NCI-H2196 treated with DMSO at 0.1 percent for 48 hours (cell line): Measurements from ENCODE around the gene GOLGA2.
"Not testable (repeated sequence)": the region's sequence is repeated elsewhere in the genome, so short reads cannot be mapped to it uniquely, and the experiment has no call there.

Source experiments
- DNase-seq: peaks from one replicate; lab custom pipeline; 2025; ENCODE audit not compliant: unreplicated experiment; lab: John Stamatoyannopoulos, UW

Gene GOLGA2

GRCh38 chr9:128244091-128244836, 31.5 kb downstream of the GOLGA2 start:
- DNase-seq: no peak

DNA sequence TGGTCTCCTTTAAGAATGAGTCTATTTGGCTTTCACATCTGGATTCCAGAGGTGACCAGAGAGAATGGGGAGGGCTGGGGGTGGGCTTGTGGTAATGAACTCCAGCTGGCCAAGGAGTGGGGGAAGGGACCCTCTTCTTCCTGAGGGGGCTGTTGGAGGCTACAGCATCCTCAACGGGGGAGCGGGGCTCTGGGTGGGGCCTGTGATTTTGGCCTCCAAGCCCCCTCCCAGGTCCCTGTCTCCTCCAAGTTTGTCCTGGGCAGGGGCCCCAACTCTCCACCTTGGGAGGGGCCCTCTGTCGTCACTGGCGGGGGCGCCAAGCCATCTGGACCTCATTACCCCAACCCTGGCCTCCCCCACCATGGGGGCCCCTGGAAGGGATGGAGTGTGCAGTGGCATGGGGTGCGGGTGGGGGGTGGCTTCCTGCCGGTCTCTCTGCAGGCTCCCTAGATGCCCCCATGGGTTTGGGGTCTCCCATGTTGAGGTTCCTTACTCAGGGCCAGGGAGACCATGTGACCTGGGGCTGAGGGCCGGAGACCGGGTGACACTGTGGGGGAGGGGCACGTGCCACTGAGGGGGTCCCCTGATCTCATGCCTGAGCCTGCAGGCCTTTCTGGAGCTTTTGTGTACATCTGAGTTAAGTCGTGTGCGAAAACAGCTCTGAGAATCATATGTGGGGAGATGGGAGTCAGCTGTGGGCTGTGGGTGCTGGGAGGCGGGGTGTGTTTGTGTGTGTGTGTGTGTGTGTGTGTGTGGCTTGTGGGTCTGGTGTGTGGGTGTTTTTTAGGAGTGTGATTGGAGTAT, 32.4 kb downstream of the GOLGA2 start:
- no peak for DNase-seq

GRCh38 chr9:128242828-128243214, 33.0 kb downstream of the GOLGA2 start:
- DNase-seq: no peak

- DNase-seq: no peak
Observed at GRCh38 chr9:128242124-128242523, 33.7 kb downstream of the GOLGA2 start.

DNA sequence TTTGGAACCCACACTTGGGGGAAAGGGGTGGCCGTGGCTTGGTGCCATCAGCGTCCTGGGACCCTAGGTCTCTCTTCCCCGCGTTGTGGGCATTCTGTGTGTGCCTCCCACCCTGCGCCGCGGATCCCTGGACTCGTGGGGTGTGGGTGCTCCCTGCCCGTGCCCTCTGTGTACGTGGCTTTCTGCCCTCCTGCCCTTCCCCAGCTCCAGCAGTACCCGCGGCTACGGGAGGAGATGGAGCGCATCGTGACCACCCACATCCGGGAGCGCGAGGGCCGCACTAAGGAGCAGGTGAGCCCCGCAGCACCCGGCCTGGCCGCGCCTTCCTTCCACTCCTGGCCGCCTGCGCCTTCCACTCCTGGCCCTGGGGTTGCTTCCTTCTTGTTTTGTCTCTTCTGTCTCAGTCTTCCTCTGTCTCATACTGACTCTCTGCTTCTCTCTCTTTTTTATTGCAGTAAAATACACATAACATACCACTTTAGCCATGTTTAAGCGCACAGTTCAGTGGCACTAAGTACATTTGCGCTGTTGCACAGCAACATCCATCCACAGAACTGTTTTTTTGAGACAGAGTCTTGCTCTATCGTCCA, 41.9 kb downstream of the GOLGA2 start:
- DNase-seq: no peak

GRCh38 chr9:128232528-128233428, 43.0 kb downstream of the GOLGA2 start:
- no peak for DNase-seq

DNA sequence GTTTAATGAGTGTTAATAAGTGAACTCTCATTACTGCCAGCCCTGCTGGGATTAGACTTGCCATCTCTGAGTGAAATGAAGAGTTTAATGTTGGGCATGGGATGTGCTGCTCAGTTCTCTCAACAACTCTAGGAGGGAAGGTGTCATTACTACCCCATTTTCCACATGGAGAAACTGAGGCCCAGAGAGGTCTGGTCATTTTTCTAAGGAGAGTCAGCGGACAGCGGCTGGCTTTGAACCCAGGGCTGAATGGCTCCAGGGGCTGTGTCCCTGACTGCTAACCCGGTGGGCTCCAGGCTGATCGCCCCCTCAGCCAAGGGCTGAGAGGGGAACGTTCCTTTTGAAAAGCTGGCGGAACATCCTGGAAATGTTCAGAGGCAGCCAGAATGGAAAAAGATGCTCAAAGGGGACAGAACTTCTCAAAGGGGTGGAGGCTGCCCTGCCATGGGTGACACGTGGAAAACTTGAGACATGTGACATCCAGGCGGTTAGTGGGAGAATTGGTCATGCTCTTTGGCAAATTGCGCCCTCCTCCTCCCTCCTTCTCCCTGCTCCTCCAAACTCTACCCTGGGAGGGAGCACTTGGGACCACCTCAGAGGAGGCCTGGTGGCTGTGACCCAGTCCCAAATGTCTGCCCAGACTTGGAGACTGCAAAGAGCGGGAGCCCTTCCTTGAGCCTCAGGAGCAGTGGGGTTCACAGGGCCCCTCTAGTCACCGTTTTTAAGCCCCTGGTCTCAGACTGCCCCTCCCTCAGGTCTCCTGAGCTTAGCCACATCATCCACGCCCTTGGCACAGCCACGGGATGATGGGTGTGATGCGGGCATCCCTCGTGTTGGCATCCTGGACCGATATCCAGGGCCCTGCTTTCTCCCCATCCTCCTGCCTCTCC, 43.9 kb downstream of the GOLGA2 start:
- no peak for DNase-seq

DNA sequence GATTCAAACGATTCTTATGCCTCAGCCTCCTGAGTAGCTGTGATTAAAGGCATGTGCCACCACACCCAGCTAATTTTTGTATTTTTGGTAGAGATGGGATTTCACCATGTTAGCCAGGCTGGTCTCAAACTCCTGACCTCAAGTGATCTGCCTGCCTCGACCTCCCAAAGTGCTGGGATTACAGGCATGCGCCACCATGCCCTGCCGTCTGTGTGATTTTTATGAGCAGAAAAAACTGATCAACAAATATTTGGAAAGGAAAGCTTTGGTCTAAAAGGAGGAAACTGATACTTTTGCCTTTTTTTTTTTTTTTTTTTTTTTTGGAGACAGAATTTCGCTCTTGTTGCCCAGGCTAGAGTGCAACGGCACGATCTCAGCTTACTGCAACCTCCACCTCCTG, 44.9 kb downstream of the GOLGA2 start:
- DNase-seq: not testable (repeated sequence)

GRCh38 chr9:128226412-128226801, 49.4 kb downstream of the GOLGA2 start:
- no peak for DNase-seq

GRCh38 chr9:128225770-128226411, 49.9 kb downstream of the GOLGA2 start:
- peak; percentile 51 for DNase-seq

GRCh38 chr9:128224877-128225276, 50.9 kb downstream of the GOLGA2 start:
- no peak for DNase-seq

DNA sequence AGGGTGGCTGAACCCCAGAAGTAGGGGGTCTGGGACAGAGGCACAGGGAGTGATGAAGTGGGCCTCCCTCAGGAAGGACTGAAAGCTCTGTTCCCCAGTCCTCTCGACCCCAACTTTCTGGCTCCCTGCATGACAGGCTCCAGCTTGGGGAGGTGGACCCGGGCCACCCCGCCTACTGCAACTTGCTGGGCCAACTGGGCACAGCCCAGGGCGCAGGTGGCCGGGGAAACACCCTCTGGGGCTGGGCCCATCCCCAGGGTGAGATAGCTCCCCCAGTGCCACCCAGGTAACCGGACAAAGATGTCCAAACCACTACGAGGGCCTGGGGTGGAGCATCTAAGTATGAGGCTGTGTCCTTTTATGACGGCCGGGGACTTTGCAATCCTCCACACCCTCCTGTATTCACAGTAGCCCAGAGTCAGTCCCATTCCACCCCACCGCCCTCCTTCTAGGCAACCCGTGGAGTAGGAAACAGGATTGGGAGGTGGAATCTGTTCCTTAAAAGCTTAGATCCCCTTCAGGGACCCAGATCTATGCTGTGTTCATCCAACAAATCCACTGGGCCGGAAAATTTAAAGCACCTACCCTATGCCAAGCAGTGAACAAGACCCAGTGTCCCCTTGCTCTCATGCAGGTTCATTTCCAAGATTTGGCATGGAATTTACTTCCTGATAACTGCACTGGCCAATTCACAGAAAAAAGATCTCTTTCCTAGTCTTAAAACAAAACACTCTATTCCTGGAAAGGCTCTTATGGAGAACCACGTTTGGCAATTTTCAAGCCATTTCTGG, 52.7 kb downstream of the GOLGA2 start:
- DNase-seq: no peak

GRCh38 chr9:128222026-128222425, 53.8 kb downstream of the GOLGA2 start:
- no peak for DNase-seq

DNA sequence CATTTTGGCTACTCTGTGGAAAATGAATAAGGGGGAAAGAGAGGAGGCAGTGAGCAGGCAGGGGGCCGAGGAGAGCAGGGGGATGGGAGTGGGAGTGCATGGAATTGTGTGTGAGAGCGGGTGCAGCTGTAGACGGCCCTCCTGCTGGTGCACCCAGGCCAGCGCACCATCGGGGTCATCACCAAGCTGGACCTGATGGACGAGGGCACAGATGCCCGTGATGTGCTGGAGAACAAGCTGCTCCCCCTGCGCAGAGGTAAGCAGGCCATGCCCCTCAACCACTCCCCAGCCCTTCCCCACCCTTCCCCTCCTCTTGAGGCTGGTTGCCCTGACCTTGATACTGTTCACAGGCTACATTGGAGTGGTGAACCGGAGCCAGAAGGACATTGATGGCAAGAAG, 56.0 kb downstream of the GOLGA2 start:
- DNase-seq: no peak

- DNase-seq: peak; percentile 95
Observed at GRCh38 chr9:128218518-128219389, 57.1 kb downstream of the GOLGA2 start.

DNA sequence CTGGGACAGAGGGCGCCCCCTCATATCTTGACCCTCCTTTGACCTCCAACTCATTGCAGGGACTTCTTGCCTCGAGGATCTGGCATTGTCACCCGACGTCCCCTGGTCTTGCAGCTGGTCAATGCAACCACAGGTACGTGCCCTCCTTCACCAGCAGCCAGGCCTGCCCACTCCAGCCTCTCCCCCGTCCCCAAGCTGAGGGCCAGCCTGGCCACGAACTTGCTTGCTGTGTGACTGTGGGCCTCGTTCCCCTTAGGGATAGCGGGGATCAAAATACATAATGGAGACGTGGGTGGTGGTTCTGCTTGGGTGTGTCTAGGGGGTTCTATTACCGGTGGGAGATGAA, 57.7 kb downstream of the GOLGA2 start:
- DNase-seq: no peak

DNA sequence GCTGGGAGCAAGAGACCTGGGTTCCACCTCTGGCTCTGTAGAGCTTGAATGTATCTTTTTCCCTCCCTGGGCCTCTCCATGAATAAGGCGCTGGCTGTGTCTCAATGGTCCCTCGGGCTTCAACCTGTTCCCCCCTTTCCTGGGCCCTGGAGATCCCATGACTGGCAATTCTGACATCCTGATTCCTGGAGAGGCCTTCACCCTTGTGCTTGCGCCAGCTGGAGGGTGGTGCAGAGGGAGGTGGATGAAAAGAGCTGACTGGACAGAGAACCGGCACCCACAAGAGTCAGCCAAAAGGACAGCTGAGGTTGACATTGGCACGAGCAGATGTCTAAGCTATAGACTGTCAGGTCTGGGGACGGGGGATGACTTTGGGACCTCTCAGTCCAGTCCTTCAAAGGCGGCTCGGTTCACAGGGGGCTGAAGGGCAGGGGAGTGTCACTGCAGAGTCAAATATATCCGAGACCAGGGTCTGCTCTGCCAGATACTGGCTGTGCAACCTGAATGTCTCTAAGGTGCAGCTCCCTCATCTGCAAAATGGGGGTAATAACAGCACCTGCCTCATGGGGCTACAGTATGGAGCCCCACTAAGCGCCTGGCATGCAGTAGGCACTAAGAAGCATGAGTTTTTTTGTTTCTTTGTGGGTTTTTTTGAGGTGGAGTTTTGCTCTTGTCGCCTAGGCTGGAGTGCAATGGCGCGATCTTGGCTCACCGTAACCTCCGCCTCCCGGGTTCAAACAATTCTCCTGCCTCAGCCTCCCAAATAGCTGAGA, 58.8 kb downstream of the GOLGA2 start:
- no peak for DNase-seq
